H1 (cell line): ENCODE measurements around the gene TENT4B. TPM values are rescaled to one million over a fixed set of nuclear protein-coding genes. Genes with fewer than 3 reads are reported as not detected.

Source experiments
- RFX5 ChIP-seq: IDR thresholded peaks from 2 replicates; pipeline ENCODE4 v1.6.1; 2011; ENCODE audit warnings: low read depth, low read length, improper control_type of control experiment, borderline replicate concordance
- SIN3A ChIP-seq, 2 experiments: IDR thresholded peaks in 1 of 2; conservative IDR thresholded peaks in 1 of 2; 2 replicates each; pipeline ENCODE4 v1.6.1; 2011 to 2012; ENCODE audit warnings: low read length in 2 of 2, improper control_type of control experiment in 1 of 2, low read depth in 1 of 2, mild to moderate bottlenecking in 1 of 2
- SP1 ChIP-seq: IDR thresholded peaks from 2 replicates; pipeline ENCODE4 v1.6.1; 2011; ENCODE audit warnings: low read depth, low read length
- SRF ChIP-seq: IDR thresholded peaks from 2 replicates; pipeline ENCODE4 v1.6.1; 2011; ENCODE audit warnings: mild to moderate bottlenecking, low read depth, low read length, moderate library complexity
- TAF7 ChIP-seq: optimal IDR thresholded peaks from 2 replicates; pipeline ENCODE3; 2011; ENCODE audit warnings: low read depth, mild to moderate bottlenecking, inconsistent platforms, low read length, moderate library complexity, borderline replicate concordance
- ZNF274 ChIP-seq: IDR thresholded peaks from 2 replicates; pipeline ENCODE4 v1.7.0; 2012; ENCODE audit warnings: low read length, borderline replicate concordance; ENCODE audit errors: extremely low read depth
- polyA plus RNA-seq, 7 experiments: library from polyadenylated mRNA; depleted of rRNA in 3 of 7; stranded (reverse) in 5 of 7; unstranded in 2 of 7; fragments of >200 nt in 5 of 7; fragments of 200-250 nt in 2 of 7; gene quantifications; 1 replicate in 5 of 7; 2 replicates in 1 of 7; 4 replicates in 1 of 7; pipeline versions ENCODE4 v1.2.1 to v1.2.3, GENCODE V29; 2011 to 2013; ENCODE audit warnings: missing spikeins in 2 of 7, mixed read lengths in 2 of 7
- total RNA-seq: library from RNA; stranded (reverse); fragmentation: NEBNext Ultra II Directional; extraction: Animal tissue kit (Norgen Biotek cat#: 25700); gene quantifications from 2 replicates; pipeline ENCODE4 v1.2.1, GENCODE V29; 2021

The TENT4B gene
- total and polyA plus RNA-seq, 2 of the 8 experiments (the other 6 are each of a cell fraction or from before 2014, with no cell fraction given) = 4.2 to 15.7 TPM

DNA sequence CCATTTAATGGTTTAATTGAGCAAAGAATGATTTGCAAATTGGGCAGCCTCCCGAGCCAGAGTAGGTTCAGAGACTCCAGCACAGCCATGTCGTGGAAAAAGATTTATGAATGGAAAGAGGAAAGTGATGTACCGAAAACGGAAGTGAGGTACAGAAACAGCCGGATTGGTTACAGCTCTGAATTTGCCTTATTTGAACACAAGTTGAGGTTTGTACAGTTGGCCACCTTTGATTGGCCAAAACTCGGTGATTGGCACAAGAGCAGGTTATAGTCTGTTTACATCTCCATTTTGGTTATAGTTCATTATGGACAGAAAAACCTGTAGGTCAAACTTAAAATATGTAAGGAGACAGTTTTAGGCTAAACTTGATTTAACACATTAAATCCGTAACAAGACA is 44.5 kb downstream of the TENT4B start (continued):
- no peak for TF ChIP-seq TAF7
- no peak for TF ChIP-seq SRF
- TF ChIP-seq SP1 = no peak
- TF ChIP-seq RFX5 = no peak
- TF ChIP-seq ZNF274 = no peak
- TF ChIP-seq SIN3A (conservative IDR thresholded peaks at IDR 0.05 in 1 of 2, IDR thresholded peaks at IDR 0.05 in 1 of 2; ENCODE audit: low read depth in 1 of 2, low read length in 2 of 2) = no peak
- TF ChIP-seq, all 59 proteins: peak for 0
